HCT116 (cell line): ENCODE results near the gene FAH. TPM values are rescaled to one million over a fixed set of nuclear protein-coding genes. Genes with fewer than 3 reads are reported as not detected.

Experiments
- ATAC-seq: fragments of 200-7000 bp; cut with Tn5 transposase; 2 replicates; pipeline ENCODE4 v1.9.1; 2020; ENCODE audit warnings: mild to moderate bottlenecking, moderate library complexity
- BruUV-seq: library from RNA; stranded (reverse); fragments of 400-500 nt; replicated peaks from 2 replicates; lab custom pipeline; 2021; lab: Mats Ljungman, UMichigan
- CTCF ChIA-PET: fragments of 300-600 bp; sonication (Branson Sonifier 250); formaldehyde crosslinking; loops from one replicate; lab custom pipeline; 2021; ENCODE audit warnings: antibody characterized with exemption; lab: Charles Lee
- POLR2A ChIA-PET: fragments of 300-600, 350-600 bp; sonication (Branson Sonifier 250); formaldehyde crosslinking; loops from one replicate; lab custom pipeline; 2021; ENCODE audit warnings: antibody characterized with exemption; lab: Charles Lee
- RAD21 ChIA-PET, 2 experiments: fragments of 300-600 bp; sonication (Branson Sonifier 250); formaldehyde crosslinking; loops; one replicate each; lab custom pipeline; 2023; ENCODE audit warnings: low total read pairs in 2 of 2; ENCODE audit not compliant: uncharacterized antibody in 2 of 2, unreplicated experiment in 2 of 2, low non-redundant PET in 1 of 2; lab: Charles Lee
- DNase-seq: peaks from one replicate; pipeline ENCODE4 v3.0.0-alpha.2; 2010; ENCODE audit warnings: low read depth, low spot score
- H2AFZ ChIP-seq: fragments of 200-600 bp; shearing (Covaris generic), sonication (generic); 2 replicates; pipeline ENCODE4 v1.6.1; 2017; ENCODE audit warnings: low read depth, mixed run types, mixed read lengths, antibody characterized with exemption, low read length; ENCODE audit not compliant: poor library complexity, severe bottlenecking
- H3K27ac ChIP-seq: 2 replicates; pipeline ENCODE4 v1.5.1; 2012; ENCODE audit warnings: low read depth, low read length
- H3K27me3 ChIP-seq: fragments of 200-600 bp; sonication (generic); 2 replicates; pipeline ENCODE4 v1.6.1; 2016; ENCODE audit warnings: mixed run types, low read length, mixed read lengths; ENCODE audit not compliant: insufficient read depth
- H3K36me3 ChIP-seq, 2 experiments: fragments of 200-500 bp in 1 of 2; fragments of 200-600 bp in 1 of 2; sonication (Bioruptor generic) in 1 of 2; sonication (generic) in 1 of 2; 2 replicates each; pipeline versions ENCODE4 v1.5.1 to v1.6.1; 2014 to 2016; ENCODE audit warnings: low read length in 2 of 2, inconsistent platforms in 1 of 2, mixed read lengths in 1 of 2, mixed run types in 1 of 2; ENCODE audit not compliant: insufficient read depth in 2 of 2, control insufficient read depth in 1 of 2
- H3K4me1 ChIP-seq, 2 experiments: fragments of 200-600 bp in 1 of 2; sonication (generic) in 1 of 2; 2 replicates each; pipeline versions ENCODE4 v1.5.1 to v1.6.1; 2012 to 2017; ENCODE audit warnings: low read length in 2 of 2, inconsistent platforms in 1 of 2, mild to moderate bottlenecking in 1 of 2, mixed read lengths in 1 of 2, mixed run types in 1 of 2, moderate library complexity in 1 of 2; ENCODE audit not compliant: insufficient read depth in 2 of 2, control insufficient read depth in 1 of 2
- H3K4me2 ChIP-seq: fragments of 200-600 bp; sonication (generic); 2 replicates; pipeline ENCODE4 v1.6.1; 2017; ENCODE audit warnings: mixed run types, low read length, mixed read lengths
- H3K4me3 ChIP-seq, 2 experiments: fragments of 200-600 bp in 1 of 2; sonication (generic) in 1 of 2; replicated peaks in 1 of 2; 2 replicates each; pipeline ENCODE4 v1.5.1; 2011 to 2016; ENCODE audit warnings: low read length in 2 of 2, control low read depth in 1 of 2, low read depth in 1 of 2, mild to moderate bottlenecking in 1 of 2, mixed read lengths in 1 of 2, mixed run types in 1 of 2
- H3K79me2 ChIP-seq: fragments of 200-600 bp; sonication (generic); 2 replicates; pipeline ENCODE4 v1.6.1; 2017; ENCODE audit warnings: mild to moderate bottlenecking, mixed run types, low read length, moderate library complexity, mixed read lengths; ENCODE audit not compliant: insufficient read depth
- H3K9ac ChIP-seq: fragments of 200-600 bp; sonication (generic); 2 replicates; pipeline ENCODE4 v1.6.1; 2016; ENCODE audit warnings: low read length, mixed read lengths
- H3K9me2 ChIP-seq: fragments of 200-600 bp; sonication (generic), shearing (Covaris generic); 2 replicates; pipeline ENCODE4 v1.6.1; 2017; ENCODE audit warnings: mixed run types, mild to moderate bottlenecking, moderate library complexity; ENCODE audit not compliant: insufficient read depth
- H3K9me3 ChIP-seq, 2 experiments: fragments of 200-500 bp in 1 of 2; fragments of 200-600 bp in 1 of 2; sonication (Bioruptor generic) in 1 of 2; sonication (generic) in 1 of 2; 2 replicates each; pipeline ENCODE4 v1.6.1; 2014 to 2017; ENCODE audit warnings: low read length in 2 of 2, mixed read lengths in 2 of 2, inconsistent platforms in 1 of 2, low read depth in 1 of 2, mild to moderate bottlenecking in 1 of 2, mixed run types in 1 of 2, moderate library complexity in 1 of 2; ENCODE audit not compliant: control insufficient read depth in 1 of 2, insufficient read depth in 1 of 2
- H4K20me1 ChIP-seq: fragments of 200-600 bp; sonication (generic), shearing (Covaris generic); 2 replicates; pipeline ENCODE4 v1.6.1; 2017; ENCODE audit warnings: mixed run types, mild to moderate bottlenecking, moderate library complexity; ENCODE audit not compliant: insufficient read depth
- CEBPB ChIP-seq: IDR thresholded peaks from 2 replicates; pipeline ENCODE4 v1.6.1; 2012; ENCODE audit warnings: low read depth
- ELF1 ChIP-seq: IDR thresholded peaks from 2 replicates; pipeline ENCODE4 v1.6.1; 2012; ENCODE audit warnings: low read depth, borderline replicate concordance
- EZH2 ChIP-seq: fragments of 200-600 bp; sonication (generic); IDR thresholded peaks from 2 replicates; pipeline ENCODE4 v1.6.1; 2017; ENCODE audit warnings: antibody characterized with exemption, mixed run types
- FOSL1 ChIP-seq: IDR thresholded peaks from 2 replicates; pipeline ENCODE4 v1.6.1; 2012; ENCODE audit warnings: low read depth
- JUND ChIP-seq: IDR thresholded peaks from 2 replicates; pipeline ENCODE4 v1.6.1; 2012
- POLR2A ChIP-seq: IDR thresholded peaks from 2 replicates; pipeline ENCODE4 v1.7.0; 2011; ENCODE audit warnings: borderline replicate concordance; ENCODE audit not compliant: insufficient read depth, insufficient read length; ENCODE audit errors: extremely low read depth
- POLR2AphosphoS5 ChIP-seq: IDR thresholded peaks from 2 replicates; pipeline ENCODE4 v1.6.1; 2011; ENCODE audit warnings: mild to moderate bottlenecking, low read depth, low read length, moderate library complexity
- SIN3A ChIP-seq: IDR thresholded peaks from 2 replicates; pipeline ENCODE4 v1.6.1; 2012; ENCODE audit warnings: low read depth
- SRF ChIP-seq: IDR thresholded peaks from 2 replicates; pipeline ENCODE4 v1.6.1; 2012; ENCODE audit warnings: low read depth
- TCF7L2 ChIP-seq: IDR thresholded peaks from 2 replicates; pipeline ENCODE4 v1.7.0; 2011; ENCODE audit warnings: borderline replicate concordance, inconsistent platforms; ENCODE audit not compliant: insufficient read depth, insufficient read length; ENCODE audit errors: extremely low read depth
- YY1 ChIP-seq: IDR thresholded peaks from 2 replicates; pipeline ENCODE4 v1.6.1; 2011; ENCODE audit warnings: low read length, low read depth, moderate library complexity, mild to moderate bottlenecking; ENCODE audit not compliant: insufficient replicate concordance; ENCODE audit errors: extremely low read depth
- ZNF274 ChIP-seq: fragments of 200-500 bp; sonication (Bioruptor generic); IDR thresholded peaks from 2 replicates; pipeline ENCODE4 v1.6.1; 2014; ENCODE audit warnings: mild to moderate bottlenecking, low read depth, low read length, inconsistent platforms
- intact Hi-C: fragments of 100-400 bp; cut with micrococcal nuclease; formaldehyde crosslinking; loops from 2 replicates; pipeline ENCODE4 v1.10.0; 2022
- total RNA-seq: library from RNA; stranded (reverse); gene quantifications from one replicate; pipeline ENCODE4 v1.2.1, GENCODE V29; 2021; ENCODE audit not compliant: unreplicated experiment
- TF ChIP-seq, protein P1 (sequence below): IDR thresholded peaks from 2 replicates; pipeline ENCODE4 v1.6.1; 2011; ENCODE audit warnings: mild to moderate bottlenecking, low read length, moderate library complexity; ENCODE audit not compliant: insufficient replicate concordance; ENCODE audit errors: extremely low read depth

Gene FAH
- total RNA-seq, 1 experiment from 2014 or later, result 20.0 TPM

DNA sequence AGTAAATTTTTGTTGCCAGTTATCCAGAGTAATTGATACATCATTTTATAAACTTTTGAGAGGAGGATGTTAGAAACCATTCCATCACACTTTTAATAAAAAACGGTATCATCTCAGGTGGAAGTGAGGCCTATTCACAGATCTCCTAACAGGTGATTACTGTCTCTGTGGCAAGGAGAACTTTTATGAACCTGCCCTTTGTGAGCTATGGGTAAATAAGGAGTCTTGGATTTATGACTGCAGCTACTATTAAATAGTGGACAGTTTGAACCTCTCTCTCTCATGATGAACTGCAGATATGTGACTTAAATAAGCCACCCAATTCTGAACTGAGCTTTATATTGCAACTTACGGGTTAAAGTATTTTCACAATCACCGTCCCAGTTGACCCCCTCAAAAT is 47.6 kb upstream of the FAH start (continued):
- TF ChIP-seq YY1, result no peak
- TF ChIP-seq ELF1, result no peak
- TF ChIP-seq POLR2AphosphoS5, result no peak
- TF ChIP-seq SRF, result no peak
- TF ChIP-seq FOSL1, result no peak
- no peak for TF ChIP-seq POLR2A

DNA sequence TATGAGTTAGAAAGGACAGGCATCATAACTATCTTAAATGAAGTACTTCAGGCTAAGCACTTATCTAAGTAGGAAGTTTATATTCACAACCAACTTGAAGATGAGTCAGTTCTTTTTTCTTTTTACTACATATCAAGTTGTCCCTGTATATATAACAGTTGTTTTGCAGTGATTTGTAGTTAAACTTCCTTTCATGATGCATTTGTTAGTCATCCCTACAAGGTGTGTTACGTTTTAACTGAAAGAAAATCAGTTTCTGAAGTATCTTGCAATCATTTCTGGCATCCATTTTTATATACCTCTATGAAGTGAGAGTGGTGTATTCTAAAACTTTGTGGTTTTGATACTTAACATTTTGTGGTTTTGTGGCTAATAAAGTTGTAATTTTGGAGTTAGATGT is 47.2 kb upstream of the FAH start:
- 0 out of 2 replicates have a peak, but pooled peaks have one; percentile 20 for ATAC-seq
- no peaks in the 10 kb centered on the region for H3K36me3 ChIP-seq
- DNase-seq, result no peak
- no peaks in the 10 kb centered on the region for H4K20me1 ChIP-seq
- no peak overlapping the region for H3K27ac ChIP-seq
- no TSS peak for BruUV-seq
- H3K4me1 ChIP-seq, result peaks cover 0 to 13% of the 10 kb centered on the region in 2 experiments; a peak in 2 of 4 replicates
- H3K4me2 ChIP-seq, result peak overlapping the region; percentile 33; the same call in 1 of the 2 replicates
- H3K9ac ChIP-seq, result no peak overlapping the region
- TF ChIP-seq SIN3A (no peak), JUND (no peak)
- ChIA-PET CTCF (no interaction called here), RAD21 (no interaction called here), POLR2A (no interaction called here)
- no peak overlapping the region for H3K4me3 ChIP-seq
- no peaks in the 10 kb centered on the region for H3K9me2 ChIP-seq
- H3K27me3 ChIP-seq, result no peaks in the 10 kb centered on the region
- intact Hi-C loops, result no loop called here
- H3K9me3 ChIP-seq, result no peaks in the 10 kb centered on the region
- H3K79me2 ChIP-seq, result peaks cover 18% of the 10 kb centered on the region
- H2AFZ ChIP-seq, result no peak overlapping the region

- no peak for DNase-seq
- H3K27me3 ChIP-seq, result no peaks in the 10 kb centered on the region
- TF ChIP-seq SIN3A, result 0 out of 2 replicates have a peak, but pooled peaks have one; percentile 23
- TF ChIP-seq, protein P1, sequence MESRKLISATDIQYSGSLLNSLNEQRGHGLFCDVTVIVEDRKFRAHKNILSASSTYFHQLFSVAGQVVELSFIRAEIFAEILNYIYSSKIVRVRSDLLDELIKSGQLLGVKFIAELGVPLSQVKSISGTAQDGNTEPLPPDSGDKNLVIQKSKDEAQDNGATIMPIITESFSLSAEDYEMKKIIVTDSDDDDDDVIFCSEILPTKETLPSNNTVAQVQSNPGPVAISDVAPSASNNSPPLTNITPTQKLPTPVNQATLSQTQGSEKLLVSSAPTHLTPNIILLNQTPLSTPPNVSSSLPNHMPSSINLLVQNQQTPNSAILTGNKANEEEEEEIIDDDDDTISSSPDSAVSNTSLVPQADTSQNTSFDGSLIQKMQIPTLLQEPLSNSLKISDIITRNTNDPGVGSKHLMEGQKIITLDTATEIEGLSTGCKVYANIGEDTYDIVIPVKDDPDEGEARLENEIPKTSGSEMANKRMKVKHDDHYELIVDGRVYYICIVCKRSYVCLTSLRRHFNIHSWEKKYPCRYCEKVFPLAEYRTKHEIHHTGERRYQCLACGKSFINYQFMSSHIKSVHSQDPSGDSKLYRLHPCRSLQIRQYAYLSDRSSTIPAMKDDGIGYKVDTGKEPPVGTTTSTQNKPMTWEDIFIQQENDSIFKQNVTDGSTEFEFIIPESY, result no peak
- no peak for TF ChIP-seq TCF7L2
- no peak for TF ChIP-seq CEBPB
- TF ChIP-seq EZH2, result no peak
- no peak for TF ChIP-seq ZNF274
- TF ChIP-seq, all 23 proteins: peak for 1
- no peak overlapping the region for H2AFZ ChIP-seq
- peaks cover 0 to 14% of the 10 kb centered on the region in 2 experiments; a peak in 2 of 4 replicates for H3K4me1 ChIP-seq
- no peaks in the 10 kb centered on the region for H4K20me1 ChIP-seq
- H3K9me3 ChIP-seq, result no peaks in the 10 kb centered on the region
- H3K36me3 ChIP-seq, result no peaks in the 10 kb centered on the region
- POLR2A ChIA-PET, result no interaction called here
- peaks cover 18% of the 10 kb centered on the region for H3K79me2 ChIP-seq
- CTCF ChIA-PET, result no interaction called here
- intact Hi-C loops, result no loop called here
- H3K27ac ChIP-seq, result no peak overlapping the region
- no peak for ATAC-seq
- BruUV-seq, result no TSS peak
- RAD21 ChIA-PET, result no interaction called here
- H3K4me3 ChIP-seq, result no peak overlapping the region
- H3K4me2 ChIP-seq, result peak overlapping the region; percentile 33; the same call in 1 of the 2 replicates
- no peak overlapping the region for H3K9ac ChIP-seq
- no peaks in the 10 kb centered on the region for H3K9me2 ChIP-seq
These were observed 46.7 kb upstream of the FAH start for GRCh38 chr15:80106051-80106450.
